ENCODE results near the gene KCNC3. TPM values are rescaled to one million over a fixed set of nuclear protein-coding genes. Genes with fewer than 3 reads are reported as not detected.

Gene KCNC3
- total RNA-seq, 1 donor from 2014 or later = not detected

GRCh38 chr19:50362656-50363424, 33.7 kb upstream of the KCNC3 start:
- no peaks in the 10 kb centered on the region for H4K20me1 ChIP-seq (ENCODE audit: insufficient read depth, low read length)
- Mint-ChIP-seq H3K4me1 (ENCODE audit: low read depth, unreplicated experiment) (no peaks in the 10 kb centered on the region), H3K4me3 (ENCODE audit: unreplicated experiment) (no peak overlapping the region), H3K36me3 (ENCODE audit: low read depth, unreplicated experiment) (peaks cover 3% of the 10 kb centered on the region), H3K27ac (ENCODE audit: unreplicated experiment) (no peak overlapping the region), H3K9me3 (ENCODE audit: unreplicated experiment) (peaks cover 13% of the 10 kb centered on the region), H3K27me3 (ENCODE audit: low read depth, unreplicated experiment) (peaks cover 12% of the 10 kb centered on the region)
- H2AFZ ChIP-seq (ENCODE audit: low read depth, low read length) = no peak overlapping the region
- no peak overlapping the region for H3K4me3 ChIP-seq (ENCODE audit: insufficient read depth, low read depth, low read length)
- H3K4me1 ChIP-seq (ENCODE audit: insufficient read depth, low read length) = no peaks in the 10 kb centered on the region
- no peaks in the 10 kb centered on the region for H3K9me3 ChIP-seq (ENCODE audit: insufficient read depth, low read depth, low read length)
- H3K36me3 ChIP-seq (ENCODE audit: insufficient read depth, low read length) = no peaks in the 10 kb centered on the region
- H3K27me3 ChIP-seq (ENCODE audit: insufficient read depth, low read length) = no peaks in the 10 kb centered on the region
- TF ChIP-seq EZH2 (IDR thresholded peaks at IDR 0.05; ENCODE audit: insufficient read depth, low read length) = no peak
- no peak for TF ChIP-seq CTCF (IDR thresholded peaks at IDR 0.05; ENCODE audit: insufficient read depth, low read depth, low read length)
- FAIRE-seq (no peak), DNase-seq (ENCODE audit: low read depth) (no peak)
- H3K79me2 ChIP-seq (ENCODE audit: insufficient read depth, low read length) = no peaks in the 10 kb centered on the region
- H3K9ac ChIP-seq (ENCODE audit: low read length) = no peak overlapping the region
- no peak overlapping the region for H3K27ac ChIP-seq (ENCODE audit: low read depth, low read length)
- H3K4me2 ChIP-seq (ENCODE audit: low read length) = no peak overlapping the region

- DNase-seq (ENCODE audit: low read depth) = no peak
Observed at GRCh38 chr19:50362030-50362412, 32.8 kb upstream of the KCNC3 start.

More at GRCh38 chr19:50362030-50362412, 32.8 kb upstream of the KCNC3 start:
- Histone ChIP-seq H2AFZ (ENCODE audit: low read depth, low read length) (no peak overlapping the region), H3K27me3 (ENCODE audit: insufficient read depth, low read length) (no peaks in the 10 kb centered on the region), H3K79me2 (ENCODE audit: insufficient read depth, low read length) (no peaks in the 10 kb centered on the region), H3K9ac (ENCODE audit: low read length) (no peak overlapping the region), H3K4me1 (ENCODE audit: insufficient read depth, low read length) (peaks cover 6% of the 10 kb centered on the region), H3K36me3 (ENCODE audit: insufficient read depth, low read length) (no peaks in the 10 kb centered on the region), H3K4me2 (ENCODE audit: low read length) (no peak overlapping the region), H3K9me3 (ENCODE audit: insufficient read depth, low read depth, low read length) (no peaks in the 10 kb centered on the region), H3K4me3 (ENCODE audit: insufficient read depth, low read depth, low read length) (no peak overlapping the region), H4K20me1 (ENCODE audit: insufficient read depth, low read length) (no peaks in the 10 kb centered on the region), H3K27ac (ENCODE audit: low read depth, low read length) (no peak overlapping the region)
- no peak for TF ChIP-seq EZH2 (IDR thresholded peaks at IDR 0.05; ENCODE audit: insufficient read depth, low read length)
- TF ChIP-seq CTCF (IDR thresholded peaks at IDR 0.05; ENCODE audit: insufficient read depth, low read depth, low read length) = no peak
- peaks cover 3% of the 10 kb centered on the region for H3K36me3 Mint-ChIP-seq (ENCODE audit: low read depth, unreplicated experiment)
- H3K9me3 Mint-ChIP-seq (ENCODE audit: unreplicated experiment) = peaks cover 13% of the 10 kb centered on the region
- no peak overlapping the region for H3K27ac Mint-ChIP-seq (ENCODE audit: unreplicated experiment)
- no peaks in the 10 kb centered on the region for H3K4me1 Mint-ChIP-seq (ENCODE audit: low read depth, unreplicated experiment)
- FAIRE-seq = no peak
- peaks cover 12% of the 10 kb centered on the region for H3K27me3 Mint-ChIP-seq (ENCODE audit: low read depth, unreplicated experiment)
- no peak overlapping the region for H3K4me3 Mint-ChIP-seq (ENCODE audit: unreplicated experiment)
